ENCODE results near the gene MX2. TPM values are rescaled to one million over a fixed set of nuclear protein-coding genes. Genes with fewer than 3 reads are reported as not detected.

MX2 gene
- total and polyA plus RNA-seq, 2 donors (not counting 3 experiments of a cell fraction or from before 2014, with no cell fraction given): 0.01 TPM; not detected in 1

DNA sequence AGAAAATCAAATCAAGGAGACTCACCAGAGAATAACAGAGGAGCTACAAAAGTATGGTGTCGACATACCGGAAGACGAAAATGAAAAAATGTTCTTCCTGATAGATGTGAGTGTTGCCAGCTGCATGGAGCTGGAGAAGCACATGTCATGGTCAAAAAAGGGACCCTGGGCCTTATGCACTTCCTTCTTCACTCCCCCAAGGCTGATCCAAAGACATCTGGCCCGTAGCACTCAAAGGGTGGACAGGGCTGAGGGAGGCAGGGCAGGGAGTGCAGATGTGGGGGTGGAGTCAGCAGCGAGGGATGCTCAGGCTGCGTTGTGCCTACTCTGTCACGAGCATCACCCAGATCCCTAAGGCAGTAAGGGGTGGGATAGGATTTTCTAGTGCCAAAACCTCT is 83.6 kb downstream of the MX2 start:
- Histone ChIP-seq H3K36me3 (ENCODE audit: control insufficient read depth in 2 of 2, extremely low read depth in 1 of 2, insufficient read depth in 2 of 2, low read length in 2 of 2) (no peaks in the 10 kb centered on the region), H3K9me3 (replicated peaks; ENCODE audit: control insufficient read depth, insufficient read depth, low read length) (no peaks in the 10 kb centered on the region), H3K9ac (replicated peaks; ENCODE audit: extremely low read depth, insufficient read depth, low read length) (no peak overlapping the region), H3K79me2 (ENCODE audit: control insufficient read depth, insufficient read depth, low read length) (no peaks in the 10 kb centered on the region), H4K20me1 (replicated peaks; ENCODE audit: control insufficient read depth, extremely low read depth, insufficient read depth, low read length) (no peaks in the 10 kb centered on the region), H3K4me2 (ENCODE audit: insufficient read depth, low read length) (no peak overlapping the region), H3K27me3 (ENCODE audit: control insufficient read depth in 2 of 2, insufficient read depth in 2 of 2, low read length in 2 of 2) (no peaks in the 10 kb centered on the region), H3K9me1 (replicated peaks; ENCODE audit: control insufficient read depth, extremely low read depth, insufficient read depth, low read length) (no peaks in the 10 kb centered on the region), H3K4me1 (ENCODE audit: control insufficient read depth, extremely low read depth, insufficient read depth, low read length) (no peaks in the 10 kb centered on the region), H3K4me3 (replicated peaks in 1 of 3; ENCODE audit: insufficient read depth in 1 of 3, low read depth in 1 of 3, low read length in 3 of 3) (no peak overlapping the region), H2AFZ (ENCODE audit: low read depth, low read length) (no peak overlapping the region), H3K27ac (ENCODE audit: insufficient read depth, low read depth, low read length) (no peak overlapping the region)
- ChIA-PET CTCF (interaction anchor here (1.1 kb wide), 1 partner anchor 11 kb away, joined by 3 read pairs; no protein-coding TSS in a partner anchor), POLR2A (no interaction called here)
- intact Hi-C loops (cut with micrococcal nuclease) (no loop called here), dilution Hi-C loops (cut with MboI; ENCODE audit: extremely low pct_ligation_motif_present, low sequenced_read_pairs) (no loop called here)
- TF ChIP-seq MYC (IDR thresholded peaks at IDR 0.05; ENCODE audit: low read depth, low read length): no peak
- TF ChIP-seq GATA2 (IDR thresholded peaks at IDR 0.05; ENCODE audit: insufficient read depth, insufficient read length, low read depth, low read length): no peak
- TF ChIP-seq JUN (IDR thresholded peaks at IDR 0.05; ENCODE audit: borderline replicate concordance, insufficient read depth, insufficient read length, low read depth): no peak
- TF ChIP-seq, protein P1, sequence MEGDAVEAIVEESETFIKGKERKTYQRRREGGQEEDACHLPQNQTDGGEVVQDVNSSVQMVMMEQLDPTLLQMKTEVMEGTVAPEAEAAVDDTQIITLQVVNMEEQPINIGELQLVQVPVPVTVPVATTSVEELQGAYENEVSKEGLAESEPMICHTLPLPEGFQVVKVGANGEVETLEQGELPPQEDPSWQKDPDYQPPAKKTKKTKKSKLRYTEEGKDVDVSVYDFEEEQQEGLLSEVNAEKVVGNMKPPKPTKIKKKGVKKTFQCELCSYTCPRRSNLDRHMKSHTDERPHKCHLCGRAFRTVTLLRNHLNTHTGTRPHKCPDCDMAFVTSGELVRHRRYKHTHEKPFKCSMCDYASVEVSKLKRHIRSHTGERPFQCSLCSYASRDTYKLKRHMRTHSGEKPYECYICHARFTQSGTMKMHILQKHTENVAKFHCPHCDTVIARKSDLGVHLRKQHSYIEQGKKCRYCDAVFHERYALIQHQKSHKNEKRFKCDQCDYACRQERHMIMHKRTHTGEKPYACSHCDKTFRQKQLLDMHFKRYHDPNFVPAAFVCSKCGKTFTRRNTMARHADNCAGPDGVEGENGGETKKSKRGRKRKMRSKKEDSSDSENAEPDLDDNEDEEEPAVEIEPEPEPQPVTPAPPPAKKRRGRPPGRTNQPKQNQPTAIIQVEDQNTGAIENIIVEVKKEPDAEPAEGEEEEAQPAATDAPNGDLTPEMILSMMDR (IDR thresholded peaks at IDR 0.05; ENCODE audit: extremely low read depth in 1 of 2, insufficient read depth in 1 of 2, low read depth in 1 of 2, low read length in 2 of 2): no peak
- TF ChIP-seq FOS (IDR thresholded peaks at IDR 0.05; ENCODE audit: borderline replicate concordance, insufficient read depth, low read length): no peak
- no peak for TF ChIP-seq POLR2A (IDR thresholded peaks at IDR 0.05; ENCODE audit: low read depth, low read length)
- TF ChIP-seq, protein P2, sequence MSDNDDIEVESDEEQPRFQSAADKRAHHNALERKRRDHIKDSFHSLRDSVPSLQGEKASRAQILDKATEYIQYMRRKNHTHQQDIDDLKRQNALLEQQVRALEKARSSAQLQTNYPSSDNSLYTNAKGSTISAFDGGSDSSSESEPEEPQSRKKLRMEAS (IDR thresholded peaks at IDR 0.05; ENCODE audit: insufficient read depth, insufficient read length): no peak
- DNase-seq (ENCODE audit: low read depth, low spot score) (no peak), FAIRE-seq (no peak)
- BruUV-seq (replicated peaks): no TSS peak

Measured in endothelial cell of umbilical vein (primary cell).